ENCODE measurements around the gene MRM2.

The MRM2 gene

DNA sequence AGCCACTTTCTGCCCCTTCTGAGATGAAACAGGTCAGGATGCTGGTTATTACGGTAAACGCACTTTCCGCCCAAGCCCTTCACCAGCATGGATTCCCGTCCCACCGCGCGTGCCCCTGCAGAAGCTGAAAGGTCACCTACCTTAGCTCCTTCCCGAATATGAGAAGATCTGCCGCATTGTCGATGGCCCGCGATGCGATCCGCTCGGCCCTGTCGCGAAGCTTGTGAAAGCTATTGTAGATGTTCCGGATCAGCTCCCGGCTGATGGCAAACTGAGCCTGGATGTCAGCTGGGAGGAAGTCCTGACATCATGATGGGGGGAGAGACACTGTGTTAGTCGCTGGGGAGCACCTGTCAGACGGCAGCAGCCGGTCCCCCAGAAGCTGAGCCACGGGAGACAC lies 22.2 kb upstream of the MRM2 start:
- DNase-seq = no peak

DNA sequence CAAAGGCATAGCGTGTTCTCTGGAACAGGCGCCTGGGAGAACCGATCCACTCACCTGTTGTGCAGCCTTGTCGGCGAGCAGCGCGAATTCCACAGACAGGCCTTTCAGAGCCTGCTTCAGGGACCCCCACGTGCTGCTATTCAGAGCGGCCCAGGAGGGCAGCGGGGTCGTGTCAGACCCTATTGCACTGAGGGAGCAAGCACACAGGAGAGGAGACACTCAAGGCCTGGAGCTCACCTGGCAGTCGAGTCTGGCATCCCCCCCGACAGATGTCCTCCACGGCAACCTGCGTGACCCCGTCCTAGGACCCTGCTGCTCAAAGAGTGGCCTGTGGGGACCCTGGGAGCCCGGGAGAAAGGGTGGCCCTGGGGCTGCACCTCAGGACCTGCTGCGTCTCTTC lies 21.2 kb upstream of the MRM2 start:
- DNase-seq = no peak

DNA sequence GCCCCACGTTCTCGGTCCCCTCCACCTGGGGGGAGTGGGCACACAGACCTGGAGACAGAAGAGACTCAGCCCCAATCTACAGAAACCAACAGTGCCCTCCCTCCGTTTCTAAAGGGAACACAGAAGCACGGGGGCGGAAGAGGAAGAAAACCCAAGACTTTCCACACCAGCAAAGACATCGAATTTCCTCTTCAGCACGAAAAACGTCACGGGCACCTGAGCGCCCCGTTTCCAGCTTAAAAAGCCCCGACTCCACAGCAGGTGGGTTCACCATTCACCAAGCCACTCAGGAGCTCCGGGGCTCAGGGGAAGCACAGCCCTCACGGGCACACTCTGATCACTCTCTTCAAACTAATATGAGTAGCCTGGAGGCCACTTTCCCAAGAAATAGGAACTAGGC lies 19.6 kb upstream of the MRM2 start:
- DNase-seq = no peak

GRCh38 chr7:2260820-2261219 lies 18.8 kb upstream of the MRM2 start:
- no peak for DNase-seq

DNA sequence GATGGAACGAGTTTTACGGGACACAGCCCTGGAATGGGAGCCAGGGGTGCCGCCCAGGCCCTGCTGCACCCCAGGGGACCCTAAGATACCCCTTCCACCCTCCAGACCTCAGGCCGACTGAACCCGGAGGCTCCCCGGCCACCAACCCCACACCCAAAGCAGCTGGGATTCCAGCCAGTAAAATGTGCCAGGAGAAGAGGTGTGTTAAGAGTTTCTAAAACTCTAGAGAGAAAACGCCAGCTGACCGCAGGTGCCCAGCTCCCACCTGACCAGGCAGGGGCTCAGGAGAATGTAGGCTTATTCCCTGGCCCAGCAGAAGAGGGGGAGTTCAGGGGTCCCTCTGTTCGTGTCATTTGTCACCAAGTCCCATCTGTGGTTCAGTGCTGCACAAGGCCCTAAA lies 17.5 kb upstream of the MRM2 start:
- no peak for DNase-seq

GRCh38 chr7:2258661-2259365 lies 16.8 kb upstream of the MRM2 start:
- no peak for DNase-seq

GRCh38 chr7:2257651-2258050 lies 15.6 kb upstream of the MRM2 start:
- no peak for DNase-seq

- no peak for DNase-seq
Observed at GRCh38 chr7:2257046-2257551, 15.1 kb upstream of the MRM2 start.

DNA sequence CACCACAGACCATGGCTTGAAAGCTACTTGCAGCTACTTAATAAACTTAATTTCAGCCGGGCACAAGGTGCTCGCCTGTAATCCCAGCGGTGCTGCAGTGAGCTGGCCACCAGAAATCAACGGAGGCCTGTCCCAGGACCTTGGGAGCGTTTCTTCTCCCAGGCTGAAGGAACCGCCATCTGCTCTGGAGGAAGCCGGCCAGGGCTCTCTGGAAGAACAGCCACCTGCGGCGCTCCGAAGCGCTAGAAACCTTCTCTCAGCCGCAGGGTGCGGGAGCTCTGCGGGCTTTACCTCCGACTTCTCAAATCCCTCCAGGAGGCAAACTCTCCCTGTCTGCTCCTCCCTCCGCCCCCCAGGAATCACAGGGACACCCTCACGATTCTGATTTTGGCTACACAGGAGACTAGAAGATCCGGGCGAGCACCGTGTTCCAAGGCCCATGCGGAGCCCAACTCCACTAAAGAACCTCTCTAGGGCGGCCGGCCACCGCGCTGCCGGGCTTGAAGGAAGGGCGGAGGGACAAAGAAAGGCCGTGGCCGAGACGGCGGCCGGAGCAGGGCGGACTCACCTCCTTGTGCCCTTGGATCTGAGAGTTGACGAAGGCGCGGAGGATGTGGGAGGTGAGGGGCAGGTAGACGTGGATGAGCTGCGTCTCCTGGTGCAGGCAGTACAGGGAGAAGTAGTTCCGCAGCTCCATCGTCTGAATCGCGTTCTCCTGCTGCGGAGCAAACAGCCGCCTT lies 14.5 kb upstream of the MRM2 start:
- no peak for DNase-seq

DNA sequence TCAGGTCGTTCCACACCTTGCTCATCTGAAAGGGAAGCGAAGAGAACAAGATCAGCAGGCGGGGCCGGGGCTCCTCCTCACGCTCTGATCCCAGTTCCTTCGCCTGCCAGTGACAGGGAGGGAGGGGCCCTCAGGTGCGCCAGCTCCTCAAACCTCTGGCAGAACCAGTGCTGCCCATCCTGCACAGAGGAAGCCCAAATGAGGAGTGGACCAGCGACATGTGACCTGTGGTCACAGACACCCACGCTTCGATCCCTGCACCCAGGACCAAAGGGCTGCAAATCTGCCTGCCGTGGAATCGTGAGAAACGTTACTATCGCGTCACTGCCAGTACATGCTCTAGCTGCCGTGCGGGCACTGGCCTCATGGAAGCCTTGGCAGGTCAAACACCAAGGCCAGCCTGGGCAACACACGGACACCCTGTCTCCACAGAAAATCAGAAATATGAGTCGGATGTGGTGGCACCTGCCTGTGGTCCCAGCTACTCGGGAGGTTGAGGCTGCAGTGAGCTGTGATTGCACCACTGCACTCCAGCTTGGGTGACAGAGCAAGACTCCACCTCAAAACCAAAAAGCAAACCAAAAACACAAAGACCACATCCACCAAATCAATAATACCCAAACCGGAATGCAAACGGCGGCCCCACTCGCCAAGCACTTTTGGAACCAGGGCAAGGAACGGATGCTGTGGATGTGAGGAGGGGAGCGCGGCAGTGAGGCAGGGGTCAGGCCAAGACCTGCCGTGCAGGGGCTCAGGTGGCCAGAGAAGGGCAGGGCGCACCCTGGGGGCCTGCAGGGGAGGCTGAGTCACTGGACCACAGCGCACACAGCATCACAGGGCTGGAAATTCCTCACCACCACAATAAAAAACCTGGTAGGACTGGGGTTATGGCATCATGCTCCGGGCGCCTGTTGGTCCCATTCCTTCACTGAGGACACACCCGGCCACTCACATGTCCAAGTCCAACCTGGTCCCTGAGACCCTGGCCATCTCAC lies 13.4 kb upstream of the MRM2 start:
- DNase-seq = no peak

GRCh38 chr7:2254429-2255144 lies 12.6 kb upstream of the MRM2 start:
- DNase-seq = no peak

DNA sequence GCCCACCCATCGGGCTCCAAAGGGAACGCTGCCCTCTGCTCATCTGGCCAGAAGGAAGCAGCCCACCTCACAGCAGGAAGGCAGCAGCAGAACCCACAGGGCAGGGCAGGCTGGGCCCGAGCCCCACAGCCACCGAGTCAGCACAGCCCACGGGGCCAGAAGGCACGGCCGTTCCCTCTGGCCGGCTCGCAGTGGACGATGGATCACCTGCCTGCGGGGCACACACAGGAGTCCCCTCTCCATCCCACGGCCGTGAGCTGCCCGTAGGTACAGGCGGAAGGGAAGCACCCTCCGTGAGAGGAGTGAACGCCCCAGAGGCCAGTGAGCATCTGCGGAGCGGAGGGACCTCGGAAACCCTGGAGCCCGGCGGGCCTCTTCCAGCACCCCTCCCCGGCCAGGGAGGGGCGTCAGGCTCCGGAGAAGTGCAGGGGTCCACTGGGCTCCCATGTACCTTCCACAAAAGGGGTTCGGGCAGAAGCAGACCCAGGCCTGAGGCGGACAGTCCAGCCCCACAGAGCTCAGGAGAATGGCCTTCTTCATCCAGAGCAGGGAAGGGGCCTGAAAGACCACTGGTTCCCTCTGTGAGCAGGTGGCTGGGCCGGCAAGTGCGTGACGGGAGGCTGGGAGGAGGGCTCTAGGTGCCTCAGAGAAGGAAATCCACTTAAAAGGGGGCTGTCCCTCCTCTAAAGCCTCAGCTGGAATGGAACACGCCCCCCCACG lies 11.7 kb upstream of the MRM2 start:
- no peak for DNase-seq

GRCh38 chr7:2253021-2253420 lies 11.0 kb upstream of the MRM2 start:
- no peak for DNase-seq

GRCh38 chr7:2251841-2252771 lies 10.1 kb upstream of the MRM2 start:
- DNase-seq = no peak

DNA sequence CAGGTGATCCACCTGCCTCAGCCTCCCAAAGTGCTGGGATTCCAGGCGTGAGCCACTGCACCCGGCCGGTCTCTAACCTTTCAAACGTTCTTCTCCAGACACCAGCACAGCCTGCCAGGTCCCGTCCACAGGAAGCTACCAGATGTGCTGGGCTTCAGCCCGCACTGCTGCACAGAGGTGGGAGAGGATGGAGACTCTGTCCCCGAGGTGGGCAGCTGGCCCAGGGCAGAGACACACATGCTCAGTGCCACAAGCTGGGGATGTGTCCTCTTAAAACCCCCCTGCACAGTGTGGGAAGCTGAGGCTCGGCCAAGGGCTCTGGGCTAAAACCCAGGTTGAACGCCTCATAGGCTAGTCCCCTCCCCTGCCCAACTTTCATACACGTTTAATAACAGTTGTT lies 9.4 kb upstream of the MRM2 start:
- no peak for DNase-seq

GRCh38 chr7:2249744-2250323 lies 7.8 kb upstream of the MRM2 start:
- DNase-seq = no peak

DNA sequence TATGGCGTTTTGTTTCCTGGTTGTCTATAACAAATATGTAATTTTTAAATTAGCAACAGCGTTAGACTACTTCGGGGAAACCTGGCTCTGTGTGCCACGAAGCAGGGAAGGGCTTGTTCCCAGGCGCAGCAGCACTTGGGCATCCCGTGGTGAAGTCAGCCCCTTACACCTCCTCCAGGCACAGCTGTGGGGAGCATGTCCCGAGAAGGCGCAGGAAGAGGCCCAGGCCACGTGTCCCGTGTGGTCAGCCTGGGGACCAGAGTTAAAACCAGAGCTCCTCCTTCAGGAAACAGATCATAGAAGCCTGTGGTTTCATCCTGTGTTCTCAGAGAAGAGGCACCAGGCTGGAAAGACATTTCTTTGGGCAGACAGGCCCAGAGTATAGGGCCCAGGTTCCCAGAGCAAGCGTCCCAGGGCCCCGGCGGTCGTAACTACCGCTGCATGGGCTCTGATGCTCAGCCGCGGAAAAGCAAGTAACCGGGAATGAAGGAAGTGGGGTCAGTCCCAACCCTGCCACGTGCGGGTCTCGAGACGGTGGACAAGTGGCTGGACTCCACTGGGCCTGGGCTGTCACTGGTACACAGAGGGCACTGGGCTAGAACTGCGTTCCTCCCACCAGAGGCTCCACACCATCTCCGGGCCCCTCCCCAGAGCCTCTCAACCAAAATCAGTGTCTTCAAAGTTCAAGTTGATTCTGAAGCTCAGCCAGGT lies 7.1 kb upstream of the MRM2 start:
- no peak for DNase-seq

- DNase-seq = peak; percentile 56
Observed at GRCh38 chr7:2247141-2247995, 5.4 kb upstream of the MRM2 start.

Measured in activated CD4-positive, alpha-beta T cell treated with anti-CD3 and anti-CD28 coated beads for 48 hours (primary cell).